Esophagus squamous epithelium (tissue), 5 donors: ENCODE data around the gene PTPRN2. TPM values are rescaled to one million over a fixed set of nuclear protein-coding genes. Genes with fewer than 3 reads are reported as not detected.
"Not testable (repeated sequence)": the region's sequence is repeated elsewhere in the genome, so short reads cannot be mapped to it uniquely, and the experiment has no call there.

Source experiments
- DNase-seq: peaks from one replicate; lab custom pipeline; 2025; lab: John Stamatoyannopoulos, UW
- H3K27ac ChIP-seq, 4 donors: fragments of 200-600 bp; sonication (generic); one replicate each; pipeline ENCODE4 v1.5.1; 2016 to 2019; ENCODE audit warnings: mild to moderate bottlenecking in 1 of 4
- H3K27me3 ChIP-seq, 4 donors: fragments of 200-600 bp; sonication (generic); 1 replicate in 3 of 4; 2 replicates in 1 of 4; pipeline versions ENCODE4 v1.5.1 to v1.6.0; 2017 to 2021; ENCODE audit warnings: antibody characterized with exemption in 1 of 4
- H3K36me3 ChIP-seq, 3 donors: fragments of 200-600 bp; sonication (generic); one replicate each; pipeline ENCODE4 v1.5.1; 2016 to 2019
- H3K4me1 ChIP-seq, 3 donors: fragments of 200-600 bp; sonication (generic); one replicate each; pipeline ENCODE4 v1.5.1; 2017 to 2019
- H3K4me3 ChIP-seq, 4 donors: fragments of 200-600 bp; sonication (generic); 1 replicate in 3 of 4; 2 replicates in 1 of 4; pipeline ENCODE4 v1.5.1; 2016 to 2019; ENCODE audit warnings: mild to moderate bottlenecking in 2 of 4, moderate library complexity in 1 of 4
- H3K9me3 ChIP-seq, 3 donors: fragments of 200-600 bp; sonication (generic); one replicate each; pipeline ENCODE4 v1.5.1; 2016 to 2019
- POLR2A ChIP-seq, 4 donors: fragments of 450-650 bp; IDR thresholded peaks; one replicate each; pipeline ENCODE4 v1.6.1; 2017; ENCODE audit warnings: antibody characterized with exemption in 4 of 4, mild to moderate bottlenecking in 4 of 4, moderate library complexity in 3 of 4
- WGBS, 2 donors: methylation state at CpG; one replicate each; pipeline ENCODE4 v1.1.5; 2018; 5-methylcytosine and 5-hydroxymethylcytosine counted together
- intact Hi-C: fragments of 100-400 bp; cut with DNase I; formaldehyde crosslinking; loops from one replicate; pipeline ENCODE4 v1.15.0; 2022
- total RNA-seq, 4 donors: library from RNA; depleted of rRNA; stranded (reverse); fragments of >200 nt; gene quantifications; one replicate each; pipeline ENCODE4 v1.1.0, GENCODE V29; 2016
- TF ChIP-seq, protein P1 (sequence below), 6 experiments: fragments of 450-650 bp in 4 of 6; fragments of 200-600 bp in 2 of 6; sonication (generic) in 2 of 6; IDR thresholded peaks; one replicate each; pipeline ENCODE4 v1.5.1; 2016 to 2019; ENCODE audit warnings: antibody characterized with exemption in 6 of 6, mild to moderate bottlenecking in 4 of 6, moderate library complexity in 4 of 6
- donor health status: DM: yes; HTN: yes; CAD: no.

PTPRN2 gene
- total RNA-seq, 4 donors from 2014 or later, result 0.38 to 2.7 (median 1.0) TPM

GRCh38 chr7:157849726-157850125, 737.9 kb downstream of the PTPRN2 start:
- no peak overlapping the region for H3K27ac ChIP-seq
- no peak overlapping the region for H3K4me3 ChIP-seq
- peaks cover 3 to 12% (median 4%) of the 10 kb centered on the region in 3 donors for H3K4me1 ChIP-seq
- H3K36me3 ChIP-seq, result no peaks in the 10 kb centered on the region
- 85 to 87% methylated on average over 9 to 10 of the region's 10 CpGs for whole genome bisulfite sequencing, 2 donors
- TF ChIP-seq, protein P1, sequence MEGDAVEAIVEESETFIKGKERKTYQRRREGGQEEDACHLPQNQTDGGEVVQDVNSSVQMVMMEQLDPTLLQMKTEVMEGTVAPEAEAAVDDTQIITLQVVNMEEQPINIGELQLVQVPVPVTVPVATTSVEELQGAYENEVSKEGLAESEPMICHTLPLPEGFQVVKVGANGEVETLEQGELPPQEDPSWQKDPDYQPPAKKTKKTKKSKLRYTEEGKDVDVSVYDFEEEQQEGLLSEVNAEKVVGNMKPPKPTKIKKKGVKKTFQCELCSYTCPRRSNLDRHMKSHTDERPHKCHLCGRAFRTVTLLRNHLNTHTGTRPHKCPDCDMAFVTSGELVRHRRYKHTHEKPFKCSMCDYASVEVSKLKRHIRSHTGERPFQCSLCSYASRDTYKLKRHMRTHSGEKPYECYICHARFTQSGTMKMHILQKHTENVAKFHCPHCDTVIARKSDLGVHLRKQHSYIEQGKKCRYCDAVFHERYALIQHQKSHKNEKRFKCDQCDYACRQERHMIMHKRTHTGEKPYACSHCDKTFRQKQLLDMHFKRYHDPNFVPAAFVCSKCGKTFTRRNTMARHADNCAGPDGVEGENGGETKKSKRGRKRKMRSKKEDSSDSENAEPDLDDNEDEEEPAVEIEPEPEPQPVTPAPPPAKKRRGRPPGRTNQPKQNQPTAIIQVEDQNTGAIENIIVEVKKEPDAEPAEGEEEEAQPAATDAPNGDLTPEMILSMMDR (IDR thresholded peaks at IDR 0.05), result no peak
- TF ChIP-seq POLR2A (IDR thresholded peaks at IDR 0.05), result no peak
- intact Hi-C loops, result no loop called here
- H3K9me3 ChIP-seq, result no peaks in the 10 kb centered on the region
- H3K27me3 ChIP-seq, result no peaks in the 10 kb centered on the region
- no peak for DNase-seq

DNA sequence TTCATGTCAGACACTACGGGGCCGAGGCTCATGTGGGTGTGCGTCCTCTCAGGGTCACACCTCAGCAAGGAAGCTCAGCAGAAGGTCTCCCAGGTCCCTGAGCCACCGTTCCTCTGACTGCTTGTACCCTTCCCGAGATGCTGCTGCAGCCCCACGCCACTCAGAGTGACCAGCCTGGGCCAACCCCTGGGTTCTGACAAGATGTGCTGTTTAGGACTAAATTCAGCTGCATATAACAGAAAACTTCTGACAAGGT, 738.4 kb downstream of the PTPRN2 start:
- H3K4me3 ChIP-seq, result no peak overlapping the region
- no peaks in the 10 kb centered on the region for H3K9me3 ChIP-seq
- no peak for TF ChIP-seq POLR2A (IDR thresholded peaks at IDR 0.05)
- TF ChIP-seq, protein P1 (IDR thresholded peaks at IDR 0.05), result no peak
- H3K27me3 ChIP-seq, result peaks cover 0 to 4% (median 0%) of the 10 kb centered on the region in 4 donors
- H3K4me1 ChIP-seq, result peaks cover 3 to 12% (median 4%) of the 10 kb centered on the region in 3 donors
- no peaks in the 10 kb centered on the region for H3K36me3 ChIP-seq
- DNase-seq, result no peak
- 83 to 90% methylated on average over 2 of the region's 6 CpGs for WGBS, 2 donors
- intact Hi-C loops, result no loop called here
- no peak overlapping the region for H3K27ac ChIP-seq

DNA sequence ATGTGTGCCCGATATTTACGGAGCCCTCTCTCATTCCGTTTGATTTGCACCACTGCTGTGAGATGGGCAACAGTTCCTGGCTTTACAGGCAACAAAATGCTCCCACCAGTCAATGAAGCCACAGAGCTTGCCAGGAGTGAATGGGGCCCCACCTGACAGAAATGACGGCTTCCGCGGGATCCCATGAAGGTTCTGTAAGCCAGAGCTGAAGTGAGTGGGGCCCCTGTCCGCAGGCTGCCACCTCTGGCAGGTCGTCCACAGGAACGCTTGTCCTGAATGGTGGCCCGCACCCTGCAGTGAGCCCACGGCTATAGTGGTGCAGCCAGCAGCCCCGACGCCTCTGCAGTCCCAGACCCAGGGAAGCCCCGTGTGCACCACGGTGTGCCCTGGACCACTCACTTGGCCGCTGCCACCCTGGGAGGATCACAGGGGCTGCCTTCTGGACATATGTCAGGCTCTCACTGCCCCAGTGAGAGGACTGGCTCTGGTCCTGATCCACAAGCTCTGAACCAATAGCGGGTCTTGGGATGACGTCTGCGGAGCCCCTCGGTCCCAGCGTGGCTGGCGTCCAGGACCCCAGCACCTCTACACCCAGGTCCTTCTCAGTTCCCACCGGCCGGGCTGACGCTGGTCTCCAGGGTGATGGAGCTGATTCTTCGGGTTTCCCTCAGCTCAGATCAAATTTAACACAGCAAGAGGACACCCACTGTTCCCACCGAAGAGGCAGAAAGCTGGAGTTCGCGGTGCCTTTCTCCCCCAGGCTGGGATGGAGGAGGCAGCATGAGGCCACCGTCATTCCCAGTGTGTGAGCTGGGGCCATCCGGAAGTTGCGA, 738.9 kb downstream of the PTPRN2 start:
- WGBS, 2 donors, result 91% methylated on average over 15 of the region's 32 CpGs; no CpG with 5 or more reads in 1 of the 2 donors
- DNase-seq, result no peak
- TF ChIP-seq, protein P1 (IDR thresholded peaks at IDR 0.05), result no peak
- no peak for TF ChIP-seq POLR2A (IDR thresholded peaks at IDR 0.05)

DNA sequence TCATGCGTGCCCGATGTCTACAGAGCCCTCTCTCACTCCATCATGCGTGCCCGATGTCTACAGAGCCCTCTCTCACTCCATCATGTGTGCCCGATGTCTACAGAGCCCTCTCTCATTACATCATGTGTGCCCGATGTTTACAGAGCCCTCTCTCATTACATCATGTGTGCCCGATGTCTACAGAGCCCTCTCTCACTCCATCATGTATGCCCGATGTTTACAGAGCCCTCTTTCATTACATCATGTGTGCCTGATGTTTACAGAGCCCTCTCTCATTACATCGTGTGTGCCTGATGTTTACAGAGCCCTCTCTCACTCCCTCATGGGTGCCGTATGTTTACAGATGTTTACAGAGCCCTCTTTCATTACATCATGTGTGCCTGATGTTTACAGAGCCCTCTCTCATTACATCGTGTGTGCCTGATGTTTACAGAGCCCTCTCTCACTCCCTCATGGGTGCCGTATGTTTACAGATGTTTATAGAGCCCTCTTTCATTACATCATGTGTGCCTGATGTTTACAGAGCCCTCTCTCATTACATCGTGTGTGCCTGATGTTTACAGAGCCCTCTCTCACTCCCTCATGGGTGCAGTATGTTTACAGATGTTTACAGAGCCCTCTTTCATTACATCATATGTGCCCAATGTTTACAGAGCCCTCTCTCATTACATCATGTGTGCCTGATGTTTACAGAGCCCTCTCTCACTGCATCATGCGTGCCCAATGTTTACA, 739.7 kb downstream of the PTPRN2 start:
- WGBS, 2 donors, result 67 to 72% methylated on average over 14 of the region's 14 CpGs
- H3K9me3 ChIP-seq, intact Hi-C loops, DNase-seq, H3K27ac ChIP-seq, H3K36me3 ChIP-seq, H3K4me3 ChIP-seq: not testable (repeated sequence)
- H3K4me1 ChIP-seq, result peaks cover 3 to 12% (median 4%) of the 10 kb centered on the region in 3 donors
- H3K27me3 ChIP-seq, result peaks cover 0 to 16% (median 0%) of the 10 kb centered on the region in 4 donors

More for the DNA sequence above, 738.9 kb downstream of the PTPRN2 start:
- no peak overlapping the region for H3K27ac ChIP-seq
- no peaks in the 10 kb centered on the region for H3K36me3 ChIP-seq
- intact Hi-C loops, result no loop called here
- peaks cover 0 to 9% (median 0%) of the 10 kb centered on the region in 4 donors for H3K27me3 ChIP-seq
- H3K4me3 ChIP-seq, result no peak overlapping the region
- no peaks in the 10 kb centered on the region for H3K9me3 ChIP-seq
- H3K4me1 ChIP-seq, result peaks cover 3 to 12% (median 4%) of the 10 kb centered on the region in 3 donors

DNA sequence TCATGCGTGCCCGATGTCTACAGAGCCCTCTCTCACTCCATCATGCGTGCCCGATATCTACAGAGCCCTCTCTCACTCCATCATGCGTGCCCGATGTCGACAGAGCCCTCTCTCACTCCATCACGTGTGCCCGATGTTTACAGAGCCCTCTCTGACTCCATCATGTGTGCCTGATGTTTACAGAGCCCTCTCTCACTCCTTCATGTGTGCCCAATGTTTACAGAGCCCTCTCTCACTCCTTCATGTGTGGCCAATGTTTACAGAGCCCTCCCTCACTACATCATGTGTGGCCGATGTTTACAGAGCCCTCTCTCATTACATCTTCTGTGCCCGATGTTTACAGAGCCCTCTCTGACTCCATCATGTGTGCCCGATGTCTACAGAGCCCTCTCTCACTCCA, 740.9 kb downstream of the PTPRN2 start:
- DNase-seq, intact Hi-C loops: not testable (repeated sequence)
- 74 to 76% methylated on average over 12 of the region's 12 CpGs for WGBS, 2 donors

GRCh38 chr7:157846271-157846670, 741.4 kb downstream of the PTPRN2 start:
- TF ChIP-seq, protein P1 (IDR thresholded peaks at IDR 0.05), result no peak
- no peak for TF ChIP-seq POLR2A (IDR thresholded peaks at IDR 0.05)
- H3K27ac ChIP-seq, result no peak overlapping the region

More for the DNA sequence above, 740.9 kb downstream of the PTPRN2 start:
- peaks cover 0 to 16% (median 0%) of the 10 kb centered on the region in 4 donors for H3K27me3 ChIP-seq
- H3K4me3 ChIP-seq, H3K4me1 ChIP-seq, H3K36me3 ChIP-seq, H3K27ac ChIP-seq, H3K9me3 ChIP-seq: not testable (repeated sequence)

More at GRCh38 chr7:157846271-157846670, 741.4 kb downstream of the PTPRN2 start:
- Histone ChIP-seq H3K9me3 (no peaks in the 10 kb centered on the region), H3K27me3 (peaks cover 0 to 16% (median 0%) of the 10 kb centered on the region in 4 donors), H3K36me3 (no peaks in the 10 kb centered on the region), H3K4me3 (no peak overlapping the region), H3K4me1 (peaks cover 0 to 2% (median under 1%) of the 10 kb centered on the region in 3 donors)
- intact Hi-C loops, result no loop called here
- no peak for DNase-seq
- WGBS, 2 donors, result 71 to 73% methylated on average over 9 to 11 of the region's 11 CpGs
